ENCODE results near the gene TTC9. TPM values are rescaled to one million over a fixed set of nuclear protein-coding genes. Genes with fewer than 3 reads are reported as not detected.
A peak's percentile ranks its signal among the peaks of the same experiment; 100 is the strongest.

The TTC9 gene
- total RNA-seq, 1 donor from 2014 or later: 1.2 TPM

DNA sequence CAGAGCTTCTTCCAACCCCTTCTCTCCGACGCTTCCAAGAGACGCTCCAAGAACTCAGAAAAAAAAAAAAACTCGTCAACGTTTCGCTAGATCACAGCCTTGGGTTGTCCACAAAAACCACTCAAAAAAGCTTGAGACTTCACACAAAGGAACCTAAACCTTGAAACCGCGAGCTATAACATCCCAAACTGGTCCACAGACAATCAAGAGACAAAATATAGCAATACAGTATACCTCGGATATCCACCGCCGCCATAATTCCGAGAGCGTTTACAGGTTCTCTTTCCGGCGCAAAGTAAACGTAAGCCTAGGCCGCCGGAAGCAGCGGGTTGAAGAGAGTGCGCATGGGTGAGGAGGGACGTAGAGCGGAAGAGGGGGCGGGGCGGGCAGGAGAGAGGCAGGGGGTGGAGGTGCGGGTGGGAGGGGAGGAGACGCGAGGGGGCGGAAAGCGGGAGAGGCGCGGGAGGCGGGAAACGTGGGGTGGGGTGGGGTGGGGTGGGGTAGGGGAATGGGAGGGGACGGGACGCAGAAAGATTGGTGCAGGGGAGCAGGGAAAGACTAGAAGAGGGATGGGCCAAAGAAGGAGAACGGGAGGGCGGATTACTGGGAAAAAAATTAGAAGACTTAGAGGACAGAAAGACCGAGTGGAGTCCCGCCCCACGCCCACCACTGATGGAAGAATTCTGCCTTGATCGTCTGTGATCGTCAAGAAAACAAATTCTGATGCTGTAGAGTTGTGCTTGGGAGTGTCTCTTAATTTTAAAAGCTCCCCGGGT, 41.1 kb upstream of the TTC9 start, which contains the start of gene MED6:
Gene MED6 (minus strand): TSS at position 274 of the 776 bp plus-strand sequence. CDS start 18 bp downstream, at position 256.
- Mint-ChIP-seq H3K36me3 (ENCODE audit: unreplicated experiment) (no peaks in the 10 kb centered on the region), H3K27ac (ENCODE audit: unreplicated experiment) (peak within 1 kb of the TSS; percentile 99), H3K4me3 (ENCODE audit: unreplicated experiment) (peak within 1 kb of the TSS; percentile 99), H3K4me1 (ENCODE audit: unreplicated experiment) (peaks cover 22% of the 10 kb centered on the region), H3K9me3 (ENCODE audit: unreplicated experiment) (no peaks in the 10 kb centered on the region), H3K27me3 (ENCODE audit: unreplicated experiment) (peaks cover 6% of the 10 kb centered on the region)
- peak; percentile 95 for DNase-seq (ENCODE audit: extremely low spot score, unreplicated experiment)
- TF ChIP-seq, protein P1, sequence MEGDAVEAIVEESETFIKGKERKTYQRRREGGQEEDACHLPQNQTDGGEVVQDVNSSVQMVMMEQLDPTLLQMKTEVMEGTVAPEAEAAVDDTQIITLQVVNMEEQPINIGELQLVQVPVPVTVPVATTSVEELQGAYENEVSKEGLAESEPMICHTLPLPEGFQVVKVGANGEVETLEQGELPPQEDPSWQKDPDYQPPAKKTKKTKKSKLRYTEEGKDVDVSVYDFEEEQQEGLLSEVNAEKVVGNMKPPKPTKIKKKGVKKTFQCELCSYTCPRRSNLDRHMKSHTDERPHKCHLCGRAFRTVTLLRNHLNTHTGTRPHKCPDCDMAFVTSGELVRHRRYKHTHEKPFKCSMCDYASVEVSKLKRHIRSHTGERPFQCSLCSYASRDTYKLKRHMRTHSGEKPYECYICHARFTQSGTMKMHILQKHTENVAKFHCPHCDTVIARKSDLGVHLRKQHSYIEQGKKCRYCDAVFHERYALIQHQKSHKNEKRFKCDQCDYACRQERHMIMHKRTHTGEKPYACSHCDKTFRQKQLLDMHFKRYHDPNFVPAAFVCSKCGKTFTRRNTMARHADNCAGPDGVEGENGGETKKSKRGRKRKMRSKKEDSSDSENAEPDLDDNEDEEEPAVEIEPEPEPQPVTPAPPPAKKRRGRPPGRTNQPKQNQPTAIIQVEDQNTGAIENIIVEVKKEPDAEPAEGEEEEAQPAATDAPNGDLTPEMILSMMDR (IDR thresholded peaks at IDR 0.05): no peak

DNA sequence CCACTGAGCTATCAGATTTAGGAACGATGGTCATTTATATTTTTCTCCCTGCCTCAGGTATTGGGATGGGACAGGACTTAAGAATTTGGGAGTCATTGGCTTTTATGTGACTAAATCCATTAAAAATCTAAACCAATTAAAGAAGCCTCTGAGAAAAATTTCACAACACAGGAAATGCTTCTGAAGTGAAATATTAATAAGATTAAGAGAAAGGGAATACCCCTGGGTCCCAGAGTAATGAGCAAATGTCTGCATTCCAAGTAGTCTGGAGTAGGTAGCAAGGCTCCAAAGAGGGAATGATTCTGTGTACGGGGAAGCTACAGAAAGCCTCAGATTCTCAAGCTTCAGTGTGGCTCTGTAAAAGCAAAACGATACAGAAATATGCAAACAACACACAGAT, 40.6 kb upstream of the TTC9 start:
- Mint-ChIP-seq H3K4me1 (ENCODE audit: unreplicated experiment) (peaks cover 22% of the 10 kb centered on the region), H3K9me3 (ENCODE audit: unreplicated experiment) (no peaks in the 10 kb centered on the region), H3K27me3 (ENCODE audit: unreplicated experiment) (peaks cover 8% of the 10 kb centered on the region), H3K4me3 (ENCODE audit: unreplicated experiment) (peak overlapping the region; percentile 82), H3K36me3 (ENCODE audit: unreplicated experiment) (no peaks in the 10 kb centered on the region), H3K27ac (ENCODE audit: unreplicated experiment) (peak overlapping the region; percentile 47)
- TF ChIP-seq, protein P1 (IDR thresholded peaks at IDR 0.05): no peak
- DNase-seq (ENCODE audit: extremely low spot score, unreplicated experiment): no peak

DNA sequence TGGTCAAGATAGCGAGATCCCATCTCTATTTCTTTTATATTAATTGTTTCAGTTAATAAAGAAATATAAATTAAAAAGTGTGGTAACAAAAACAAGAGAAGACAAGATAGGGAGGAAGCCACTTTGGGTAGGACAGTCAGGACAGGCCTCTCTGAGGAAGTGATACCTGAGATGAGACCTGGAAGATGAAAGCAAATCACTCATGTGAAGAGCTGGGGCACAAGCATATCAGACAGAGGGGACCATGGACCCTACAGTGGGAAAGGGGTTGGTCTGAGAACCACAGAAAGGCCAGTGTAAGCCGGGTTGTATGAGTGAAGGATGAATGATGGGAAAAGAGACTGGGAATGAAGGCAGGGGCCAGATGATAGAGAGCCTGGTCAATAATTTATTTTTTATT, 39.5 kb upstream of the TTC9 start:
- H3K27me3 Mint-ChIP-seq (ENCODE audit: unreplicated experiment): peaks cover 15% of the 10 kb centered on the region
- H3K4me1 Mint-ChIP-seq (ENCODE audit: unreplicated experiment): peaks cover 22% of the 10 kb centered on the region
- no peak overlapping the region for H3K27ac Mint-ChIP-seq (ENCODE audit: unreplicated experiment)
- H3K4me3 Mint-ChIP-seq (ENCODE audit: unreplicated experiment): no peak overlapping the region
- H3K9me3 Mint-ChIP-seq (ENCODE audit: unreplicated experiment): no peaks in the 10 kb centered on the region
- TF ChIP-seq, protein P1 (IDR thresholded peaks at IDR 0.05): no peak
- no peaks in the 10 kb centered on the region for H3K36me3 Mint-ChIP-seq (ENCODE audit: unreplicated experiment)
- no peak for DNase-seq (ENCODE audit: extremely low spot score, unreplicated experiment)

DNA sequence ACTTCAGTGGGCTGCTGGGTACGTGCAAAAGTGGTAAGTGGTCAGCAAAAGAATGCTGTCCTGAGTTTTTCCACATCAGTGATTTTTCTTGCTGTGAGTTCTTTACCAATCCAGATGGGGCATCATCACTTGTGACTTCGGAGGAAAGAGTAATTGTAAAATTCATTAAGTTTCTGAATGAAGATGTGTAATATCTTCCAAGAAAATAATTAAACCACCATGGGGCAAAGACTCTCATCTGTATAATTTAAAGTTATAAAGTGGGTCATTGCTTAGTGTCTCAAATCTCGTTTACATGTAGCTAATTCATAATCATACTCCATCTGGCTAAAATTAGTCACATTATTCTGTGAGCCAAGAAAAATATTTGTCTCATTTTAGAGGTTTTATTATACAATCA, 30.5 kb upstream of the TTC9 start:
- DNase-seq (ENCODE audit: extremely low spot score, unreplicated experiment): no peak
- H3K27ac Mint-ChIP-seq (ENCODE audit: unreplicated experiment): no peak overlapping the region
- H3K4me1 Mint-ChIP-seq (ENCODE audit: unreplicated experiment): no peaks in the 10 kb centered on the region
- H3K9me3 Mint-ChIP-seq (ENCODE audit: unreplicated experiment): no peaks in the 10 kb centered on the region
- H3K4me3 Mint-ChIP-seq (ENCODE audit: unreplicated experiment): no peak overlapping the region
- no peaks in the 10 kb centered on the region for H3K36me3 Mint-ChIP-seq (ENCODE audit: unreplicated experiment)
- peaks cover 37% of the 10 kb centered on the region for H3K27me3 Mint-ChIP-seq (ENCODE audit: unreplicated experiment)
- TF ChIP-seq, protein P1 (IDR thresholded peaks at IDR 0.05): no peak

DNA sequence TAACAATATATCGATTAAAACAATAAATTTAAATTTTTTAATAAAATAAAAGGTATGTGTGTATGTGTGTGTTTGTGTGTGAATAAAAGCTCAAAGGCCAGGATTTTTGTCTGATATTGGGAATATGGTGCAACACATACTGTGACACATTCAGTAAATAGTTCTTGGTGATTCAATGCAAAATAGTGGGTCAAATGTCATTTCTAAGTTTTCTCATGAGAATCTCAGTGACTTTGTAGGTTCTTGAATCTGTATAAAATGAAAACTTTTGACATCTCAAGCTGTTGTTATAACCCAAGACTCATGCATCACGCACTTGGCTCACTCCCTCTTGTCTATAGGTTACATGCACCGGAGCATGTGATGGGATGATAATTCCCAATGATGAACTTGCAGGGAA, 25.1 kb upstream of the TTC9 start:
- H3K27me3 Mint-ChIP-seq (ENCODE audit: unreplicated experiment): peaks cover 27% of the 10 kb centered on the region

More for the DNA sequence above, 25.1 kb upstream of the TTC9 start:
- H3K4me1 Mint-ChIP-seq (ENCODE audit: unreplicated experiment): no peaks in the 10 kb centered on the region
- no peaks in the 10 kb centered on the region for H3K9me3 Mint-ChIP-seq (ENCODE audit: unreplicated experiment)
- no peak overlapping the region for H3K4me3 Mint-ChIP-seq (ENCODE audit: unreplicated experiment)
- no peak overlapping the region for H3K27ac Mint-ChIP-seq (ENCODE audit: unreplicated experiment)
- H3K36me3 Mint-ChIP-seq (ENCODE audit: unreplicated experiment): no peaks in the 10 kb centered on the region
- no peak for DNase-seq (ENCODE audit: extremely low spot score, unreplicated experiment)
- TF ChIP-seq, protein P1 (IDR thresholded peaks at IDR 0.05): no peak
